Stomach (tissue), 9 donors: ENCODE results near the gene UBE2Q2. TPM values are rescaled to one million over a fixed set of nuclear protein-coding genes. Genes with fewer than 3 reads are reported as not detected.
A peak's percentile ranks its signal among the peaks of the same experiment; 100 is the strongest.
"Not testable (repeated sequence)": the region's sequence is repeated elsewhere in the genome, so short reads cannot be mapped to it uniquely, and the experiment has no call there.

Experiments used
- DNase-seq, 2 donors: peaks; one replicate each; pipeline versions ENCODE4 v3.0.0 to v3.0.0-alpha.2; 2013 to 2019
- H3K27ac ChIP-seq, 5 donors: fragments of 200-600 bp in 4 of 5; sonication (generic) in 4 of 5; one replicate each; pipeline ENCODE4 v1.5.1; 2013 to 2019; ENCODE audit warnings: mild to moderate bottlenecking in 1 of 5, moderate library complexity in 1 of 5
- H3K27me3 ChIP-seq, 3 donors: fragments of 200-600 bp; sonication (generic); one replicate each; pipeline ENCODE4 v1.5.1; 2017 to 2019; ENCODE audit warnings: mixed run types in 1 of 3
- H3K36me3 ChIP-seq, 4 donors: fragments of 200-600 bp; sonication (generic); 1 replicate in 3 of 4; 2 replicates in 1 of 4; pipeline ENCODE4 v1.5.1; 2016 to 2019
- H3K4me1 ChIP-seq, 4 donors: fragments of 200-600 bp; sonication (generic); one replicate each; pipeline ENCODE4 v1.5.1; 2016 to 2019
- H3K4me3 ChIP-seq, 4 donors: fragments of 200-600 bp; sonication (generic) in 3 of 4; one replicate each; pipeline ENCODE4 v1.5.1; 2016 to 2019; ENCODE audit warnings: mild to moderate bottlenecking in 1 of 4
- H3K9me3 ChIP-seq, 4 donors: fragments of 200-600 bp; sonication (generic); one replicate each; pipeline ENCODE4 v1.5.1; 2016 to 2019
- CTCF ChIP-seq, 7 experiments: fragments of 450-650 bp in 4 of 7; fragments of 200-600 bp in 3 of 7; sonication (generic) in 3 of 7; IDR thresholded peaks; one replicate each; pipeline ENCODE4 v1.5.1; 2016 to 2019; ENCODE audit warnings: antibody characterized with exemption in 7 of 7, control low read depth in 2 of 7, mild to moderate bottlenecking in 1 of 7
- EP300 ChIP-seq: sonication (generic); formaldehyde crosslinking; IDR thresholded peaks from one replicate; pipeline ENCODE4 v1.6.1; 2017; ENCODE audit warnings: antibody characterized with exemption
- POLR2A ChIP-seq, 4 donors: fragments of 450-650 bp; IDR thresholded peaks; one replicate each; pipeline ENCODE4 v1.6.1; 2016; ENCODE audit warnings: antibody characterized with exemption in 4 of 4, control low read depth in 2 of 4, mild to moderate bottlenecking in 1 of 4, moderate library complexity in 1 of 4
- POLR2AphosphoS5 ChIP-seq, 3 donors: sonication (generic); formaldehyde crosslinking; IDR thresholded peaks; one replicate each; pipeline ENCODE4 v1.6.1; 2016; ENCODE audit warnings: antibody characterized with exemption in 3 of 3
- WGBS, 5 donors: extraction: QIAGEN DNeasy Blood & Tissue Kit in 3 of 5; methylation state at CpG; one replicate each; pipeline versions ENCODE4 v1.1.5 to v1.1.7; 2013 to 2018; 5-methylcytosine and 5-hydroxymethylcytosine counted together
- intact Hi-C: fragments of 100-400 bp; cut with DNase I; formaldehyde crosslinking; loops from one replicate; pipeline ENCODE4 v1.15.1; 2023; ENCODE audit warnings: low total_unique reads
- polyA plus RNA-seq, 3 donors: library from polyadenylated mRNA; stranded (reverse); fragments of 200-250 nt; gene quantifications; one replicate each; pipeline ENCODE4 v1.2.3, GENCODE V29; 2013
- total RNA-seq, 5 donors: library from RNA; depleted of rRNA; stranded (reverse); fragments of >200 nt; gene quantifications; one replicate each; pipeline versions ENCODE4 v1.1.0 to v1.2.3, GENCODE V29; 2014 to 2016
- donor health status: healthy with polysubstance abuse.
- donor health status: Bipolar disorder and iron deficiency.
- donor health status: healthy.

Gene UBE2Q2
- total and polyA plus RNA-seq, 8 donors: 9.0 to 52.0 (median 33.8) TPM

- DNase-seq: no peak
- TF ChIP-seq EP300: no peak
- no peaks in the 10 kb centered on the region for H3K9me3 ChIP-seq
- no peaks in the 10 kb centered on the region for H3K27me3 ChIP-seq
- intact Hi-C loops: no loop called here
- H3K4me1 ChIP-seq: peaks cover 7 to 30% (median 19%) of the 10 kb centered on the region in 4 donors
- H3K27ac ChIP-seq: no peak overlapping the region
- H3K36me3 ChIP-seq: peaks cover 0 to 23% (median 10%) of the 10 kb centered on the region in 4 donors
- no peak overlapping the region for H3K4me3 ChIP-seq
Measured at GRCh38 chr15:75900577-75900976, 57.3 kb downstream of the UBE2Q2 start.

DNA sequence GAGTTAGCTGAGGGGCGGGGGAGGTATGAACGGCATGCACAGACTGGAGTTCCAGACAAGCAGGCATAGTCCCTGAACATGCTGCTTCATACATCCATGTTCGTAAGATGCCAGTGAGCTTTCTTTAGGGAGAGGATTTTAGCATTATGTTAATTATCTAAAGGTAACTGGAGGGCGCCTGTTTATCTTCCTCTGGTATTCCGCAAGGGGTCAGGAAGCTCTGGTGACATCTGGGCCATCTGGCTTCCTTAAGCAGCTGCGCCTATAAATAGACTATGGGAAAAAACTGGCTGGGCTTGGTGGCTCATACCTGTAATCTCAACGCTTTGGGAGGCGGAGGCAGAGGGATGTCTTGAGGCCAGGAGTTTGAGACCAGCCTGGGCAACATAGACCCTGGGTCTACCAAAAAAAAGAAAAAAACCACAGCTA is 58.9 kb downstream of the UBE2Q2 start:
- Histone ChIP-seq H3K4me3 (no peak overlapping the region), H3K27ac (peak overlapping the region in 1 of 5 donors; percentile 26), H3K4me1 (peaks cover 7 to 44% (median 23%) of the 10 kb centered on the region in 4 donors), H3K27me3 (no peaks in the 10 kb centered on the region), H3K36me3 (peaks cover 0 to 22% (median 8%) of the 10 kb centered on the region in 4 donors), H3K9me3 (no peaks in the 10 kb centered on the region)
- intact Hi-C loops: no loop called here
- DNase-seq: peak in 1 of 2 donors; percentile 41
- no peak for TF ChIP-seq CTCF (IDR thresholded peaks at IDR 0.05)
- 56 to 65% (median 64%) methylated on average over 8 of the region's 8 CpGs for WGBS, 5 donors

DNA sequence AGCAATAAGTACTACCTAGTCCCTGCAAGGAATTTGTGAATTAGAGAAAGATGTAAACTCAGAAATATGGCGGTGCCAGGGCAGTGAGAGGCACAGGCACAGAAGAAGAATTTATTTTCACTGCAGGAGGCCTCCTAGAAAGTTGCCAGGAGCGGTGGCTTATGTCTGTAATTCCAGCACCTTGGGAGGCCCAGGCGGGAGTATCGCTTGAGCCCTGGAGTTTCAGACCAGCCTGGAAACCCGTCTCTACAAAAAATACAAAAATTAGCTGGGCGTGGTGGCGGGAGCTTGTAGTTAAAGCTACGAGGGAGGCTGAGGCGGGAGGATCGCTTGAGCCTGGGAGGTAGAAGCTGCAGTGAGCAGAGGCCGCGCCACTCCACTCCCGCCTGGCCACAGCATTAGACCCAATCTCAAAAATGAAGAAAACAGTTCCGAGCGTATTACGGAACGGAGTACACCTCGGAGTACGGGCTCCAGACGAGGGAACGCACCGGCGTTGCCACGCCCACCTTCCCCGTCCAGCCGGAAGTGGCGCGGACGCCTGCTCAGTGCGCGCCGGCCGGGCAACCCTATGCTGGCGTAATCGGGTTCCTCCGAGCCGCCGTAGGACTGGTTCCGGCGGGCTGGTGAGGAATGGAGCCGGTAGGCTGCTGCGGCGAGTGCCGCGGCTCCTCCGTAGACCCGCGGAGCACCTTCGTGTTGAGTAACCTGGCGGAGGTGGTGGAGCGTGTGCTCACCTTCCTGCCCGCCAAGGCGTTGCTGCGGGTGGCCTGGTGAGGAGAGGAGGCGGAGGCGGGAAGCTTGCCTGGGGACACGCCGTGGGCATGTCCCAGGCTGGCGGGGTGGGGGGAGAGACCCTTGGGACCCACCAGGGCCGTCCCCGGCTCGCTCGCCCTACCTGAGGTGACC is 60.3 kb downstream of the UBE2Q2 start, which contains the start of gene FBXO22:
FBXO22 (plus strand) TSS at position 548 of the 909 bp plus-strand sequence; CDS start at position 634, 86 bp downstream.
- 1 to 4% (median 2%) methylated on average over 26 to 63 of the region's 63 CpGs for WGBS, 5 donors
- Histone ChIP-seq H3K4me3 (peak within 1 kb of the TSS; percentile 73 to 93 (median 85)), H3K36me3 (peaks cover 0 to 11% (median 7%) of the 10 kb centered on the region in 4 donors), H3K9me3 (no peaks in the 10 kb centered on the region), H3K27me3 (no peaks in the 10 kb centered on the region), H3K4me1 (peaks cover 7 to 44% (median 23%) of the 10 kb centered on the region in 4 donors), H3K27ac (peak within 1 kb of the TSS; percentile 78 to 89 (median 88))
- intact Hi-C loops: no loop called here
- TF ChIP-seq POLR2AphosphoS5 (IDR thresholded peaks at IDR 0.05): peak; percentile 88 to 98 (median 92)
- TF ChIP-seq CTCF (IDR thresholded peaks at IDR 0.05): no peak
- no peak for TF ChIP-seq EP300
- peak in 1 of 4 donors; percentile 8 for TF ChIP-seq POLR2A (IDR thresholded peaks at IDR 0.05)
- DNase-seq: peak; percentile 95 to 98

DNA sequence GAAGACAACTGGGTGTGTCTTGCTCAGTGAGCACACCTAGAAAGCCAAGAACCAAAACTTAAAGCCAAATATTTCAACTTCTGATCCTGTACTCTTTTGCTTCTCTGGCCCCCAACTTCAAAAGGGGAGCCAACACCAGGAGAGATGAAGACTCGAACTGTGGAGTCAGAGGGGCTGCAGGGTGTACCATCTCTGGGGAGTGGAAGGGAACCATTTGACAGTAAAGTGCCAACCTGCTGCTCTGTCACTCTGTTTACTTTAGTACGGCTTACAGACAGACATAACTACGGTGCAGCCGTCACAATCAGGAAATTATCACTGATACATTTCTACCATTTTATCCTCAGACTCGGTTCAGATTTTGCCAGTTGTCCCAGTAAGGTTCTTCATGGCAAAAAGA is 62.0 kb downstream of the UBE2Q2 start:
- WGBS, 5 donors: 71 to 81% (median 76%) methylated on average over 5 of the region's 5 CpGs
- intact Hi-C loops: no loop called here
- Histone ChIP-seq H3K27me3 (no peaks in the 10 kb centered on the region), H3K4me1 (peaks cover 7 to 44% (median 27%) of the 10 kb centered on the region in 4 donors), H3K36me3 (peaks cover 0 to 14% (median 6%) of the 10 kb centered on the region in 4 donors), H3K4me3 (peak overlapping the region in 2 of 4 donors; percentile 73 to 89), H3K9me3 (no peaks in the 10 kb centered on the region), H3K27ac (no peak overlapping the region)
- TF ChIP-seq EP300 (no peak), CTCF (IDR thresholded peaks at IDR 0.05) (no peak), POLR2AphosphoS5 (IDR thresholded peaks at IDR 0.05) (no peak), POLR2A (IDR thresholded peaks at IDR 0.05) (no peak)
- no peak for DNase-seq

GRCh38 chr15:75910355-75910754 is 67.1 kb downstream of the UBE2Q2 start:
- WGBS, 5 donors: 93 to 98% (median 96%) methylated on average over 3 of the region's 3 CpGs
- intact Hi-C loops, H3K4me3 ChIP-seq, DNase-seq, H3K9me3 ChIP-seq, H3K27ac ChIP-seq, H3K27me3 ChIP-seq: not testable (repeated sequence)
- H3K4me1 ChIP-seq: peaks cover 0 to 18% (median 9%) of the 10 kb centered on the region in 4 donors
- H3K36me3 ChIP-seq: peaks cover 4 to 43% (median 37%) of the 10 kb centered on the region in 4 donors
